H1 (cell line): ENCODE results near the gene EMC1. TPM values are rescaled to one million over a fixed set of nuclear protein-coding genes. Genes with fewer than 3 reads are reported as not detected.

Experiments
- CBX8 ChIP-seq: fragments of 300-800, 300-1000 bp; sonication (generic); IDR thresholded peaks from 2 replicates; pipeline ENCODE4 v1.7.1; 2016; ENCODE audit warnings: low read depth, low read length, borderline replicate concordance
- GTF2F1 ChIP-seq: IDR thresholded peaks from 2 replicates; pipeline ENCODE4 v1.6.1; 2012; ENCODE audit warnings: low read depth, low read length, improper control_type of control experiment, borderline replicate concordance
- KDM5A ChIP-seq: fragments of 200-600 bp; IDR thresholded peaks from 2 replicates; pipeline ENCODE4 v1.7.1; 2012; ENCODE audit warnings: mild to moderate bottlenecking, low read length, inconsistent platforms, mixed read lengths
- PHF8 ChIP-seq: fragments of 200-600 bp; sonication (generic); conservative IDR thresholded peaks from 2 replicates; pipeline ENCODE4 v1.7.1; 2012; ENCODE audit warnings: low read depth, mild to moderate bottlenecking, inconsistent platforms, low read length, moderate library complexity
- RFX5 ChIP-seq: IDR thresholded peaks from 2 replicates; pipeline ENCODE4 v1.6.1; 2011; ENCODE audit warnings: low read depth, low read length, improper control_type of control experiment, borderline replicate concordance
- RNF2 ChIP-seq: fragments of 200-900, 300-1000 bp; sonication (generic); IDR thresholded peaks from 2 replicates; pipeline ENCODE4 v1.7.1; 2016; ENCODE audit warnings: borderline replicate concordance, low read depth, mild to moderate bottlenecking, antibody characterized with exemption, low read length; ENCODE audit not compliant: poor library complexity, severe bottlenecking; ENCODE audit errors: missing control alignments
- polyA plus RNA-seq, 7 experiments: library from polyadenylated mRNA; depleted of rRNA in 3 of 7; stranded (reverse) in 5 of 7; unstranded in 2 of 7; fragments of >200 nt in 5 of 7; fragments of 200-250 nt in 2 of 7; gene quantifications; 1 replicate in 5 of 7; 2 replicates in 1 of 7; 4 replicates in 1 of 7; pipeline versions ENCODE4 v1.2.1 to v1.2.3, GENCODE V29; 2011 to 2013; ENCODE audit warnings: missing spikeins in 2 of 7, mixed read lengths in 2 of 7
- total RNA-seq: library from RNA; stranded (reverse); fragmentation: NEBNext Ultra II Directional; extraction: Animal tissue kit (Norgen Biotek cat#: 25700); gene quantifications from 2 replicates; pipeline ENCODE4 v1.2.1, GENCODE V29; 2021
- TF ChIP-seq, protein P1 (sequence below): fragments of 300-600 bp; sonication (generic); IDR thresholded peaks from 2 replicates; pipeline ENCODE4 v1.7.1; 2012; ENCODE audit warnings: low read length, moderate library complexity, mild to moderate bottlenecking, inconsistent platforms; ENCODE audit not compliant: insufficient replicate concordance
- TF ChIP-seq, protein P2 (sequence below), 3 experiments: IDR thresholded peaks; 1 replicate in 2 of 3; 2 replicates in 1 of 3; pipeline versions ENCODE4 v1.5.1 to v1.6.1; 2011; ENCODE audit warnings: low read length in 3 of 3, mild to moderate bottlenecking in 3 of 3, inconsistent platforms in 2 of 3, low read depth in 1 of 3, moderate library complexity in 1 of 3; ENCODE audit not compliant: insufficient read depth in 1 of 3; ENCODE audit errors: control extremely low read depth in 1 of 3

The EMC1 gene
- total and polyA plus RNA-seq, 2 of the 8 experiments (the other 6 are each of a cell fraction or from before 2014, with no cell fraction given), result 51.0 to 53.5 TPM

DNA sequence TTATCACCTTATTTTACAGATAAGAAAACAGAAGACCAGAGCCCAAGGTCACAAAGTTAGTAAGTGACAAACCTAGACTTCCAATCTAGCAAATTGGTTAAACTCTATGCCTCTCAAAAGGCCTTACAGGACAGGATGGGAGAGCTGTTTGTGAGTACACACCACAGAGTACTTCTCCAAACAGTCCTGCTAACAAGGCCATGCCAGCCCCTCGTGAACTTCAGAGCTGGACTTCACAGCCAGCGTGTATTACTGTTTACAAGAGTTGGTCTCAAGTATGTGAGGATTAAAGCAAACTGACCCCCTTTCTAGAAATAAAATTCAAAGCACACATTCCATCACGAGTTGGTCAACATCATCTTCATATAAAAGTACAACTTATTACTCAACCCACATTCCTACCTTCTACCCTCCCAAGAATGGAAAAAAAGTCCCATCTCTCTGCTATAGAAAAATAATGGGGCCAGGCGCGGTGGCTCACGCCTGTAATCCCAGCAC, 21.4 kb downstream of the EMC1 start (continued):
- TF ChIP-seq, protein P1, sequence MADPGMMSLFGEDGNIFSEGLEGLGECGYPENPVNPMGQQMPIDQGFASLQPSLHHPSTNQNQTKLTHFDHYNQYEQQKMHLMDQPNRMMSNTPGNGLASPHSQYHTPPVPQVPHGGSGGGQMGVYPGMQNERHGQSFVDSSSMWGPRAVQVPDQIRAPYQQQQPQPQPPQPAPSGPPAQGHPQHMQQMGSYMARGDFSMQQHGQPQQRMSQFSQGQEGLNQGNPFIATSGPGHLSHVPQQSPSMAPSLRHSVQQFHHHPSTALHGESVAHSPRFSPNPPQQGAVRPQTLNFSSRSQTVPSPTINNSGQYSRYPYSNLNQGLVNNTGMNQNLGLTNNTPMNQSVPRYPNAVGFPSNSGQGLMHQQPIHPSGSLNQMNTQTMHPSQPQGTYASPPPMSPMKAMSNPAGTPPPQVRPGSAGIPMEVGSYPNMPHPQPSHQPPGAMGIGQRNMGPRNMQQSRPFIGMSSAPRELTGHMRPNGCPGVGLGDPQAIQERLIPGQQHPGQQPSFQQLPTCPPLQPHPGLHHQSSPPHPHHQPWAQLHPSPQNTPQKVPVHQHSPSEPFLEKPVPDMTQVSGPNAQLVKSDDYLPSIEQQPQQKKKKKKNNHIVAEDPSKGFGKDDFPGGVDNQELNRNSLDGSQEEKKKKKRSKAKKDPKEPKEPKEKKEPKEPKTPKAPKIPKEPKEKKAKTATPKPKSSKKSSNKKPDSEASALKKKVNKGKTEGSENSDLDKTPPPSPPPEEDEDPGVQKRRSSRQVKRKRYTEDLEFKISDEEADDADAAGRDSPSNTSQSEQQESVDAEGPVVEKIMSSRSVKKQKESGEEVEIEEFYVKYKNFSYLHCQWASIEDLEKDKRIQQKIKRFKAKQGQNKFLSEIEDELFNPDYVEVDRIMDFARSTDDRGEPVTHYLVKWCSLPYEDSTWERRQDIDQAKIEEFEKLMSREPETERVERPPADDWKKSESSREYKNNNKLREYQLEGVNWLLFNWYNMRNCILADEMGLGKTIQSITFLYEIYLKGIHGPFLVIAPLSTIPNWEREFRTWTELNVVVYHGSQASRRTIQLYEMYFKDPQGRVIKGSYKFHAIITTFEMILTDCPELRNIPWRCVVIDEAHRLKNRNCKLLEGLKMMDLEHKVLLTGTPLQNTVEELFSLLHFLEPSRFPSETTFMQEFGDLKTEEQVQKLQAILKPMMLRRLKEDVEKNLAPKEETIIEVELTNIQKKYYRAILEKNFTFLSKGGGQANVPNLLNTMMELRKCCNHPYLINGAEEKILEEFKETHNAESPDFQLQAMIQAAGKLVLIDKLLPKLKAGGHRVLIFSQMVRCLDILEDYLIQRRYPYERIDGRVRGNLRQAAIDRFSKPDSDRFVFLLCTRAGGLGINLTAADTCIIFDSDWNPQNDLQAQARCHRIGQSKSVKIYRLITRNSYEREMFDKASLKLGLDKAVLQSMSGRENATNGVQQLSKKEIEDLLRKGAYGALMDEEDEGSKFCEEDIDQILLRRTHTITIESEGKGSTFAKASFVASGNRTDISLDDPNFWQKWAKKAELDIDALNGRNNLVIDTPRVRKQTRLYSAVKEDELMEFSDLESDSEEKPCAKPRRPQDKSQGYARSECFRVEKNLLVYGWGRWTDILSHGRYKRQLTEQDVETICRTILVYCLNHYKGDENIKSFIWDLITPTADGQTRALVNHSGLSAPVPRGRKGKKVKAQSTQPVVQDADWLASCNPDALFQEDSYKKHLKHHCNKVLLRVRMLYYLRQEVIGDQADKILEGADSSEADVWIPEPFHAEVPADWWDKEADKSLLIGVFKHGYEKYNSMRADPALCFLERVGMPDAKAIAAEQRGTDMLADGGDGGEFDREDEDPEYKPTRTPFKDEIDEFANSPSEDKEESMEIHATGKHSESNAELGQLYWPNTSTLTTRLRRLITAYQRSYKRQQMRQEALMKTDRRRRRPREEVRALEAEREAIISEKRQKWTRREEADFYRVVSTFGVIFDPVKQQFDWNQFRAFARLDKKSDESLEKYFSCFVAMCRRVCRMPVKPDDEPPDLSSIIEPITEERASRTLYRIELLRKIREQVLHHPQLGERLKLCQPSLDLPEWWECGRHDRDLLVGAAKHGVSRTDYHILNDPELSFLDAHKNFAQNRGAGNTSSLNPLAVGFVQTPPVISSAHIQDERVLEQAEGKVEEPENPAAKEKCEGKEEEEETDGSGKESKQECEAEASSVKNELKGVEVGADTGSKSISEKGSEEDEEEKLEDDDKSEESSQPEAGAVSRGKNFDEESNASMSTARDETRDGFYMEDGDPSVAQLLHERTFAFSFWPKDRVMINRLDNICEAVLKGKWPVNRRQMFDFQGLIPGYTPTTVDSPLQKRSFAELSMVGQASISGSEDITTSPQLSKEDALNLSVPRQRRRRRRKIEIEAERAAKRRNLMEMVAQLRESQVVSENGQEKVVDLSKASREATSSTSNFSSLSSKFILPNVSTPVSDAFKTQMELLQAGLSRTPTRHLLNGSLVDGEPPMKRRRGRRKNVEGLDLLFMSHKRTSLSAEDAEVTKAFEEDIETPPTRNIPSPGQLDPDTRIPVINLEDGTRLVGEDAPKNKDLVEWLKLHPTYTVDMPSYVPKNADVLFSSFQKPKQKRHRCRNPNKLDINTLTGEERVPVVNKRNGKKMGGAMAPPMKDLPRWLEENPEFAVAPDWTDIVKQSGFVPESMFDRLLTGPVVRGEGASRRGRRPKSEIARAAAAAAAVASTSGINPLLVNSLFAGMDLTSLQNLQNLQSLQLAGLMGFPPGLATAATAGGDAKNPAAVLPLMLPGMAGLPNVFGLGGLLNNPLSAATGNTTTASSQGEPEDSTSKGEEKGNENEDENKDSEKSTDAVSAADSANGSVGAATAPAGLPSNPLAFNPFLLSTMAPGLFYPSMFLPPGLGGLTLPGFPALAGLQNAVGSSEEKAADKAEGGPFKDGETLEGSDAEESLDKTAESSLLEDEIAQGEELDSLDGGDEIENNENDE, result no peak
- TF ChIP-seq KDM5A, result no peak
- TF ChIP-seq GTF2F1, result no peak
- TF ChIP-seq RNF2, result no peak
- TF ChIP-seq PHF8, result no peak
- TF ChIP-seq, protein P2, sequence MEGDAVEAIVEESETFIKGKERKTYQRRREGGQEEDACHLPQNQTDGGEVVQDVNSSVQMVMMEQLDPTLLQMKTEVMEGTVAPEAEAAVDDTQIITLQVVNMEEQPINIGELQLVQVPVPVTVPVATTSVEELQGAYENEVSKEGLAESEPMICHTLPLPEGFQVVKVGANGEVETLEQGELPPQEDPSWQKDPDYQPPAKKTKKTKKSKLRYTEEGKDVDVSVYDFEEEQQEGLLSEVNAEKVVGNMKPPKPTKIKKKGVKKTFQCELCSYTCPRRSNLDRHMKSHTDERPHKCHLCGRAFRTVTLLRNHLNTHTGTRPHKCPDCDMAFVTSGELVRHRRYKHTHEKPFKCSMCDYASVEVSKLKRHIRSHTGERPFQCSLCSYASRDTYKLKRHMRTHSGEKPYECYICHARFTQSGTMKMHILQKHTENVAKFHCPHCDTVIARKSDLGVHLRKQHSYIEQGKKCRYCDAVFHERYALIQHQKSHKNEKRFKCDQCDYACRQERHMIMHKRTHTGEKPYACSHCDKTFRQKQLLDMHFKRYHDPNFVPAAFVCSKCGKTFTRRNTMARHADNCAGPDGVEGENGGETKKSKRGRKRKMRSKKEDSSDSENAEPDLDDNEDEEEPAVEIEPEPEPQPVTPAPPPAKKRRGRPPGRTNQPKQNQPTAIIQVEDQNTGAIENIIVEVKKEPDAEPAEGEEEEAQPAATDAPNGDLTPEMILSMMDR (IDR thresholded peaks at IDR 0.05; ENCODE audit: control extremely low read depth in 1 of 3, insufficient read depth in 1 of 3, low read depth in 1 of 3, low read length in 3 of 3), result no peak
- no peak for TF ChIP-seq RFX5
- TF ChIP-seq CBX8, result no peak
